ENCODE results near the gene GLT1D1.

Gene GLT1D1

DNA sequence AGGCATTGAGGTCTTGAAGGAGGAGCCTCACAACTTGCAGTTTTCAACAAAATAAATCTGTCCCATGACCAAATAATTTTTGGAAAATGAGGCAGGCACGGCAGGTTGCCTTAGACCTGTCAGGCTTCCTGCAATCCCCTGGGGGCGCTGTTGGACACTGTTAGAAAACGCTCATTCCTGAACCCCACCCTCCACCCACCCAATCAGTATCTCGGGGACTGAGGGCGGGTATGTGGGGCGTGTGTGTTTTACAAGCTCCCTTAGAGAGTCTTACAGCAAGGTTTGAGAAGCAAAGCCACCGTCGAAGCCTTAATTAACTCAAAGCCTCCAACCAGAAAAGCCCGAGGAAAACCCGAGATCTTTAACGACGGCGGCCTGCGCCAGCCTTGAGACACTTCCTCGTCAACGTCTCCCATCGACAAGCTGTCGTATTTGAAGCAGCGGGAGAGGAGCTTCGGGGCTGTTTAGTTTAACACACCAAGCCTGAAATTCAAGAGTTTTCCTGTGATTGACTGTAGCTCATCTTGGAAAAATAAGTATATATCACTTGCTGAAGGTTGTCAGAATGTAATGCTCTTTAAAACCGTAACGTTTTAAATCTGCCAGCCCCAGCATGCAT is 123.0 kb downstream of the GLT1D1 start:
- DNase-seq, result peak; percentile 72
- no peak overlapping the region for H3K4me3 ChIP-seq (ENCODE audit: low read depth, low read length)

DNA sequence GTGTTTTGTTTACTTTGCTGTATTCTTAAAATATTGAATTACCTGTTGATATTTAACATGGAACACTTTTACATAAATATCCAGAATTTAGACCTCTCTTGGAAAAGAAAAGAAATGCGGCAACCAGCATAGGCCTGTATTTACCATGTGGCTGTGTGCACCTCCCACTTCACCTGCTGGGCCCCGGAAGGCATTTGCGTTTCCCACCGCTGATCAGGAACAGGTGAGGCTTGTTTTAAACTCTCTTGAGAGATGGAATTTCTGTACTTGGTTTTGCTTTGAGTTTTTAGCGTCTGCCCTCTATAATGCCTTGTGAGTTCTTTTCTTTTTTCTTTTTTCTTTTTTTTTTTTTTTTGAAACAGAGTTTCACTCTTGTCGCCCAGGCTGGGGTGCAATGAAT is 124.2 kb downstream of the GLT1D1 start:
- Histone ChIP-seq H3K9me3 (ENCODE audit: severe bottlenecking) (no peaks in the 10 kb centered on the region), H3K36me3 (no peaks in the 10 kb centered on the region), H3K27ac (no peak overlapping the region), H3K4me3 (ENCODE audit: low read depth, low read length) (no peak overlapping the region), H3K27me3 (ENCODE audit: insufficient read depth, low read depth, severe bottlenecking) (no peaks in the 10 kb centered on the region)
- DNase-seq, result no peak
- TF ChIP-seq, protein P1, sequence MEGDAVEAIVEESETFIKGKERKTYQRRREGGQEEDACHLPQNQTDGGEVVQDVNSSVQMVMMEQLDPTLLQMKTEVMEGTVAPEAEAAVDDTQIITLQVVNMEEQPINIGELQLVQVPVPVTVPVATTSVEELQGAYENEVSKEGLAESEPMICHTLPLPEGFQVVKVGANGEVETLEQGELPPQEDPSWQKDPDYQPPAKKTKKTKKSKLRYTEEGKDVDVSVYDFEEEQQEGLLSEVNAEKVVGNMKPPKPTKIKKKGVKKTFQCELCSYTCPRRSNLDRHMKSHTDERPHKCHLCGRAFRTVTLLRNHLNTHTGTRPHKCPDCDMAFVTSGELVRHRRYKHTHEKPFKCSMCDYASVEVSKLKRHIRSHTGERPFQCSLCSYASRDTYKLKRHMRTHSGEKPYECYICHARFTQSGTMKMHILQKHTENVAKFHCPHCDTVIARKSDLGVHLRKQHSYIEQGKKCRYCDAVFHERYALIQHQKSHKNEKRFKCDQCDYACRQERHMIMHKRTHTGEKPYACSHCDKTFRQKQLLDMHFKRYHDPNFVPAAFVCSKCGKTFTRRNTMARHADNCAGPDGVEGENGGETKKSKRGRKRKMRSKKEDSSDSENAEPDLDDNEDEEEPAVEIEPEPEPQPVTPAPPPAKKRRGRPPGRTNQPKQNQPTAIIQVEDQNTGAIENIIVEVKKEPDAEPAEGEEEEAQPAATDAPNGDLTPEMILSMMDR (IDR thresholded peaks at IDR 0.05; ENCODE audit: low read depth, low read length), result no peak

More for the DNA sequence above, 123.0 kb downstream of the GLT1D1 start:
- Histone ChIP-seq H3K27ac (no peak overlapping the region), H3K36me3 (no peaks in the 10 kb centered on the region), H3K9me3 (ENCODE audit: severe bottlenecking) (no peaks in the 10 kb centered on the region), H3K27me3 (ENCODE audit: insufficient read depth, low read depth, severe bottlenecking) (no peaks in the 10 kb centered on the region)
- TF ChIP-seq, protein P1 (IDR thresholded peaks at IDR 0.05; ENCODE audit: low read depth, low read length), result peak; percentile 68

DNA sequence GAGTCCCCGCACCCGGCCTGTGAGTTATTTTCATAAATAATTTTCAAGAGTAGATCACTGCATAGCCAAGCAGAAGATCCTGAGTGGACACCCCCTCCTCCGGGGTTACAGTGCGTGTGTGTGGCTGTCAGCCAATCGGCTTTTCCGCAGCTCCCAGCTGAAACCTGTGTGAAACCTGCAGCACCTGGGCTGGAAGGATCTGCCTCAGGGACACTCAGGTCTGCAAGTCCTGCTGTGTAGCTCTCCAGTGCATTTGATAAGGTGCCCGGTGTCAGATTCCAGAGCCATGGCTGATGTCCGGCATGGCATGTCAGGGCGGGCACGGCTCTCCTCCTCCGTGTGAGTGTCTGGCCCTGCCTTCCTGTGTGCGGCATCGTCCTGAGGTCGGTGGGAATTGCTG is 124.8 kb downstream of the GLT1D1 start:
- H3K36me3 ChIP-seq, result no peaks in the 10 kb centered on the region
- TF ChIP-seq, protein P1 (IDR thresholded peaks at IDR 0.05; ENCODE audit: low read depth, low read length), result no peak
- no peak overlapping the region for H3K27ac ChIP-seq
- no peak for DNase-seq
- no peak overlapping the region for H3K4me3 ChIP-seq (ENCODE audit: low read depth, low read length)
- H3K27me3 ChIP-seq (ENCODE audit: insufficient read depth, low read depth, severe bottlenecking), result no peaks in the 10 kb centered on the region
- H3K9me3 ChIP-seq (ENCODE audit: severe bottlenecking), result no peaks in the 10 kb centered on the region

DNA sequence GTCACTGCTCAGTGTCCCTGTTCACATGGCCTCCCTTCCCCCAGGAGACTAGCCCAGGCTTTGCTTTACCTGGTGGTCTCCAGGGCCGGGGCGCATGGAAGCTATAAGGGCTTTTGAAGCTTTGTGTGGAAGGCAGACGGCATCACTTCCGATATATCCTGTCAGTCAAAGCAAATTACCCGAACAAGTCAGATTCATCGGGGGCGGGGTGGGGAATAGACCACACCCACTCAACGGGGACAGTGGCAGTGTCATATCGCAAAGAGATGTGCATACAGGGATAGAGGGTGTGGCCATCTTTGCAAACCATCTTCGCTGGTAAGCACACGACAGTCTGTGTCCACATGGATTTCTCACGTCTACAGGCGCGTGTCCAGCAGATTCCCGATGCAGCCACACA is 127.3 kb downstream of the GLT1D1 start:
- Histone ChIP-seq H3K4me3 (ENCODE audit: low read depth, low read length) (no peak overlapping the region), H3K9me3 (ENCODE audit: severe bottlenecking) (no peaks in the 10 kb centered on the region), H3K36me3 (no peaks in the 10 kb centered on the region), H3K27ac (no peak overlapping the region), H3K27me3 (ENCODE audit: insufficient read depth, low read depth, severe bottlenecking) (no peaks in the 10 kb centered on the region)
- TF ChIP-seq, protein P1 (IDR thresholded peaks at IDR 0.05; ENCODE audit: low read depth, low read length), result no peak
- no peak for DNase-seq

DNA sequence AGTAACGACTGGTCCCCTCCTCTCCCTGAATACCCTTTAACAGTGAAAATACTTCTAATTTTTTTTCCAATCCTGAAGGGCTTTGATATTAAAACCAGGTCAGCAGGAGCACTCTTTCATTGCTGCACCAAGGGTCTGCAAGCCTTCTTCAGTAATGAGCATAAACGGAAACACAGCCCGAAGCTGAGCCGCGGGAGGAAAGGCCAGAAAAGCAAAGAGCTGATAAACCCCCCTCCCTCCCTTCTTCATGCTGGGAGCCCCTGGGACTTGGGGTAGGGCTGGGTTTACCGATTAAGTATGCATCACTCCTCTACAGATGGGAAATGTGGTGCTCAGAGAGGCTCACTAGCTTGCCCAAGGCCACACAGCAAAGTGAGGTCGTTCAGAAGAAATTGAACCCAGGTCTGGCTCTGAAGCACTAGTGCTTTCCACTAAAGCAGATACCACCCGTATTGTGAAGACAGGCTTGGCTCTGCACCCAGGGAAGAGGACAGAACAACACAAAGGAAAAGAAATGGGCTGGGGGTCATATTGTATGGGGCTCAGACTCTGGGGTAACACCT is 128.8 kb downstream of the GLT1D1 start:
- Histone ChIP-seq H3K27me3 (ENCODE audit: insufficient read depth, low read depth, severe bottlenecking) (no peaks in the 10 kb centered on the region), H3K9me3 (ENCODE audit: severe bottlenecking) (no peaks in the 10 kb centered on the region), H3K27ac (no peak overlapping the region), H3K4me3 (ENCODE audit: low read depth, low read length) (no peak overlapping the region), H3K36me3 (no peaks in the 10 kb centered on the region)
- no peak for DNase-seq
- TF ChIP-seq, protein P1 (IDR thresholded peaks at IDR 0.05; ENCODE audit: low read depth, low read length), result no peak

DNA sequence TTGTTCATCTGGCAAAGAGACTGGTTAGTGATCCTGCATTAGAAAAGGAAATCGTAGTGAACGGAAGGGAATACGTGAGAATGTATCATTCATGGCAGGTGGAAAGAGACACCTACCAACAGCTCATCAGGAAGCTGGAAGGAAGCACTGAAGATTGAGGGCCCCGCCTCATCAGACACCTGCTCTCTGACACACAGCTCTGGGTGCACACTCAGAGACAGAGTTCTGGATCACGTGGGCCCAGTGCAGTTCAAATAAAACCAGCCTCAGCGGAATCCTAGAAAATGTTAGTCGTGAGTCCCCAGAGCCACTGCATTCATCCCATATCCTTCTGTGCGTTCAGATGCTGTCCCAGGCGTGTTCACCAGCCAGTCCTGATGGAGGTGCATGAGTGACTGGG is 129.7 kb downstream of the GLT1D1 start:
- Histone ChIP-seq H3K27me3 (ENCODE audit: insufficient read depth, low read depth, severe bottlenecking) (no peaks in the 10 kb centered on the region), H3K27ac (no peak overlapping the region), H3K4me3 (ENCODE audit: low read depth, low read length) (no peak overlapping the region), H3K9me3 (ENCODE audit: severe bottlenecking) (no peaks in the 10 kb centered on the region), H3K36me3 (no peaks in the 10 kb centered on the region)
- DNase-seq, result no peak
- TF ChIP-seq, protein P1 (IDR thresholded peaks at IDR 0.05; ENCODE audit: low read depth, low read length), result no peak

Measured in WERI-Rb-1 (cell line).